GM21381 (cell line): Measurements from ENCODE around the gene DYNC2I2.
A peak's percentile ranks its signal among the peaks of the same experiment; 100 is the strongest.
"Not testable (repeated sequence)": the region's sequence is repeated elsewhere in the genome, so short reads cannot be mapped to it uniquely, and the experiment has no call there.

Experiments
- ATAC-seq: cut with Tn5 transposase; IDR thresholded peaks from one replicate; pipeline ENCODE4 v1.9.1; 2021; ENCODE audit warnings: mild to moderate bottlenecking, moderate library complexity; ENCODE audit not compliant: unreplicated experiment

DYNC2I2 gene

GRCh38 chr9:128656416-128657343, at the start of gene DYNC2I2:
DYNC2I2 (minus strand) TSS chr9:128656847; CDS start chr9:128656726, 121 bp downstream.
- ATAC-seq = peak; percentile 78

- no peak for ATAC-seq
These were observed 49.4 kb upstream of the DYNC2I2 start for GRCh38 chr9:128706045-128706444.

GRCh38 chr9:128705051-128705965, 48.7 kb upstream of the DYNC2I2 start:
- ATAC-seq = no peak

- no peak for ATAC-seq
These were observed 47.7 kb upstream of the DYNC2I2 start for GRCh38 chr9:128704356-128704670.

GRCh38 chr9:128703616-128704355, 47.1 kb upstream of the DYNC2I2 start:
- no peak for ATAC-seq

GRCh38 chr9:128702949-128703615, 46.4 kb upstream of the DYNC2I2 start:
- ATAC-seq = no peak

- peak; percentile 71 for ATAC-seq
These were observed 45.9 kb upstream of the DYNC2I2 start, which contains the start of gene PKN3 for GRCh38 chr9:128702445-128702948. PKN3 (plus strand) TSS chr9:128702503; CDS start chr9:128702916, 413 bp downstream.

GRCh38 chr9:128701227-128701854, 44.7 kb upstream of the DYNC2I2 start:
- ATAC-seq = no peak

GRCh38 chr9:128699096-128699795, 42.6 kb upstream of the DYNC2I2 start:
- ATAC-seq = not testable (repeated sequence)

- no peak for ATAC-seq
These were observed 40.5 kb upstream of the DYNC2I2 start for GRCh38 chr9:128696923-128697707.

GRCh38 chr9:128694344-128694743, 37.7 kb upstream of the DYNC2I2 start:
- no peak for ATAC-seq

- ATAC-seq = not testable (repeated sequence)
These were observed 37.1 kb upstream of the DYNC2I2 start for GRCh38 chr9:128693738-128694137.

- no peak for ATAC-seq
These were observed 34.0 kb upstream of the DYNC2I2 start for GRCh38 chr9:128690684-128691034.

GRCh38 chr9:128689820-128690683, 33.4 kb upstream of the DYNC2I2 start:
- ATAC-seq = no peak

GRCh38 chr9:128689293-128689774, 32.7 kb upstream of the DYNC2I2 start:
- ATAC-seq = peak; percentile 0

- peak; percentile 67 for ATAC-seq
These were observed 32.0 kb upstream of the DYNC2I2 start, which contains the start of gene SET for GRCh38 chr9:128688501-128689292. SET (plus strand) TSS chr9:128689222; CDS start chr9:128689583, 361 bp downstream.
